PFSK-1 (cell line): Measurements from ENCODE around the gene MYRF.

ENCODE experiments used
- FOXP2 ChIP-seq: optimal IDR thresholded peaks from 2 replicates; pipeline ENCODE3; 2011; ENCODE audit warnings: borderline replicate concordance, control low read depth, inconsistent platforms; ENCODE audit not compliant: insufficient read depth; ENCODE audit errors: extremely low read length, extremely low read depth
- POLR2AphosphoS5 ChIP-seq: IDR thresholded peaks from 2 replicates; pipeline ENCODE4 v1.6.1; 2012; ENCODE audit warnings: low read depth, mild to moderate bottlenecking, control low read depth, low read length, moderate library complexity
- TAF1 ChIP-seq: IDR thresholded peaks from 2 replicates; pipeline ENCODE4 v1.6.1; 2012; ENCODE audit warnings: low read length, control low read depth, borderline replicate concordance; ENCODE audit not compliant: insufficient read depth

- TF ChIP-seq POLR2AphosphoS5 = no peak
- TF ChIP-seq FOXP2 = no peak
- TF ChIP-seq TAF1 = no peak
Measured at GRCh38 chr11:61739966-61740365, 12.5 kb upstream of the MYRF start.
